ENCODE measurements around the gene HBG1. TPM values are rescaled to one million over a fixed set of nuclear protein-coding genes. Genes with fewer than 3 reads are reported as not detected.
"Not testable (repeated sequence)": the region's sequence is repeated elsewhere in the genome, so short reads cannot be mapped to it uniquely, and the experiment has no call there.

The HBG1 gene
- total RNA-seq, 2 donors from 2014 or later, result not detected

- no peak overlapping the region for H3K4me3 Mint-ChIP-seq
- ATAC-seq (replicated peaks), result no peak
- H3K27me3 Mint-ChIP-seq, result peaks cover 3% of the 10 kb centered on the region
- no peaks in the 10 kb centered on the region for H3K36me3 Mint-ChIP-seq (ENCODE audit: low read depth)
- H3K27ac Mint-ChIP-seq, result no peak overlapping the region
- no peaks in the 10 kb centered on the region for H3K9me3 Mint-ChIP-seq
- no peaks in the 10 kb centered on the region for H3K4me1 Mint-ChIP-seq
Measured at GRCh38 chr11:5266609-5267008, 17.0 kb upstream of the HBG1 start.

- no peak for ATAC-seq (replicated peaks)
- H3K27ac Mint-ChIP-seq, result no peak overlapping the region
Measured at GRCh38 chr11:5265832-5266231, 16.2 kb upstream of the HBG1 start.

GRCh38 chr11:5258543-5259262 lies 9.0 kb upstream of the HBG1 start:
- Mint-ChIP-seq H3K27ac (no peak overlapping the region), H3K27me3 (peaks cover 7% of the 10 kb centered on the region), H3K4me1 (no peaks in the 10 kb centered on the region), H3K4me3 (no peak overlapping the region), H3K9me3 (no peaks in the 10 kb centered on the region), H3K36me3 (ENCODE audit: low read depth) (no peaks in the 10 kb centered on the region)
- no peak for ATAC-seq (replicated peaks)

More at GRCh38 chr11:5265832-5266231, 16.2 kb upstream of the HBG1 start:
- no peaks in the 10 kb centered on the region for H3K9me3 Mint-ChIP-seq
- no peaks in the 10 kb centered on the region for H3K4me1 Mint-ChIP-seq
- peaks cover 3% of the 10 kb centered on the region for H3K27me3 Mint-ChIP-seq
- H3K36me3 Mint-ChIP-seq (ENCODE audit: low read depth), result no peaks in the 10 kb centered on the region
- H3K4me3 Mint-ChIP-seq, result no peak overlapping the region

- H3K27me3 Mint-ChIP-seq, result peaks cover 10% of the 10 kb centered on the region
- no peaks in the 10 kb centered on the region for H3K9me3 Mint-ChIP-seq
- H3K4me1 Mint-ChIP-seq, result no peaks in the 10 kb centered on the region
- no peak overlapping the region for H3K27ac Mint-ChIP-seq
- ATAC-seq (replicated peaks), result no peak
- H3K36me3 Mint-ChIP-seq (ENCODE audit: low read depth), result no peaks in the 10 kb centered on the region
- H3K4me3 Mint-ChIP-seq, result no peak overlapping the region
Measured at GRCh38 chr11:5257296-5257695, 7.6 kb upstream of the HBG1 start.

GRCh38 chr11:5254646-5255413 lies 5.2 kb upstream of the HBG1 start, which contains the start of gene HBG2:
HBG2 (minus strand) TSS chr11:5254781; CDS start chr11:5254728, 53 bp downstream.
- H3K4me1 Mint-ChIP-seq; H3K27ac Mint-ChIP-seq; H3K4me3 Mint-ChIP-seq; H3K36me3 Mint-ChIP-seq (ENCODE audit: low read depth); H3K9me3 Mint-ChIP-seq; ATAC-seq (replicated peaks): not testable (repeated sequence)
- peaks cover 16% of the 10 kb centered on the region for H3K27me3 Mint-ChIP-seq

- not testable (repeated sequence) for H3K27ac Mint-ChIP-seq; H3K36me3 Mint-ChIP-seq (ENCODE audit: low read depth); ATAC-seq (replicated peaks); H3K9me3 Mint-ChIP-seq; H3K4me3 Mint-ChIP-seq; H3K4me1 Mint-ChIP-seq
- H3K27me3 Mint-ChIP-seq, result peaks cover 16% of the 10 kb centered on the region
Measured at GRCh38 chr11:5254023-5254422, 4.4 kb upstream of the HBG1 start.

GRCh38 chr11:5253440-5253839 lies 3.8 kb upstream of the HBG1 start:
- not testable (repeated sequence) for H3K36me3 Mint-ChIP-seq (ENCODE audit: low read depth); H3K9me3 Mint-ChIP-seq; H3K27ac Mint-ChIP-seq; H3K4me1 Mint-ChIP-seq; ATAC-seq (replicated peaks); H3K4me3 Mint-ChIP-seq
- peaks cover 16% of the 10 kb centered on the region for H3K27me3 Mint-ChIP-seq

GRCh38 chr11:5252919-5253265 lies 3.2 kb upstream of the HBG1 start:
- H3K27ac Mint-ChIP-seq, result no peak overlapping the region
- no peak for ATAC-seq (replicated peaks)

GRCh38 chr11:5252192-5252918 lies 2.7 kb upstream of the HBG1 start:
- no peak for ATAC-seq (replicated peaks)
- no peaks in the 10 kb centered on the region for H3K9me3 Mint-ChIP-seq
- H3K36me3 Mint-ChIP-seq (ENCODE audit: low read depth), result no peaks in the 10 kb centered on the region
- H3K4me1 Mint-ChIP-seq, result no peaks in the 10 kb centered on the region
- H3K4me3 Mint-ChIP-seq, result no peak overlapping the region
- H3K27ac Mint-ChIP-seq, result no peak overlapping the region
- peaks cover 13% of the 10 kb centered on the region for H3K27me3 Mint-ChIP-seq

More at GRCh38 chr11:5252919-5253265, 3.2 kb upstream of the HBG1 start:
- H3K4me1 Mint-ChIP-seq, result no peaks in the 10 kb centered on the region
- no peaks in the 10 kb centered on the region for H3K36me3 Mint-ChIP-seq (ENCODE audit: low read depth)
- H3K27me3 Mint-ChIP-seq, result peaks cover 16% of the 10 kb centered on the region
- no peak overlapping the region for H3K4me3 Mint-ChIP-seq
- no peaks in the 10 kb centered on the region for H3K9me3 Mint-ChIP-seq

- no peaks in the 10 kb centered on the region for H3K36me3 Mint-ChIP-seq (ENCODE audit: low read depth)
- no peak overlapping the region for H3K27ac Mint-ChIP-seq
- no peak for ATAC-seq (replicated peaks)
- H3K9me3 Mint-ChIP-seq, result no peaks in the 10 kb centered on the region
- H3K4me1 Mint-ChIP-seq, result no peaks in the 10 kb centered on the region
- H3K27me3 Mint-ChIP-seq, result peaks cover 13% of the 10 kb centered on the region
- H3K4me3 Mint-ChIP-seq, result no peak overlapping the region
Measured at GRCh38 chr11:5251746-5252145, 2.1 kb upstream of the HBG1 start.

- Mint-ChIP-seq H3K27ac (no peak overlapping the region), H3K36me3 (ENCODE audit: low read depth) (no peaks in the 10 kb centered on the region), H3K9me3 (no peaks in the 10 kb centered on the region), H3K4me3 (no peak overlapping the region), H3K27me3 (peaks cover 10% of the 10 kb centered on the region), H3K4me1 (no peaks in the 10 kb centered on the region)
- no peak for ATAC-seq (replicated peaks)
Measured at GRCh38 chr11:5250543-5251204, 1.0 kb upstream of the HBG1 start.

- H3K36me3 Mint-ChIP-seq (ENCODE audit: low read depth); H3K4me1 Mint-ChIP-seq; H3K4me3 Mint-ChIP-seq; H3K27ac Mint-ChIP-seq; ATAC-seq (replicated peaks); H3K9me3 Mint-ChIP-seq: not testable (repeated sequence)
- H3K27me3 Mint-ChIP-seq, result peaks cover 19% of the 10 kb centered on the region
Measured at GRCh38 chr11:5248498-5248897, 1.2 kb downstream of the HBG1 start.

- Mint-ChIP-seq H3K27me3 (peaks cover 16% of the 10 kb centered on the region), H3K36me3 (ENCODE audit: low read depth) (no peaks in the 10 kb centered on the region), H3K27ac (no peak overlapping the region), H3K9me3 (no peaks in the 10 kb centered on the region), H3K4me3 (no peak overlapping the region), H3K4me1 (no peaks in the 10 kb centered on the region)
- ATAC-seq (replicated peaks), result no peak
Measured at GRCh38 chr11:5247472-5248192, 2.0 kb downstream of the HBG1 start.
